K562 (cell line): ENCODE measurements around the gene NFIB. TPM values are rescaled to one million over a fixed set of nuclear protein-coding genes. Genes with fewer than 3 reads are reported as not detected.
A peak's percentile ranks its signal among the peaks of the same experiment; 100 is the strongest.

Experiments
- ADNP ChIP-seq: fragments of 200-800 bp; sonication (Bioruptor generic); IDR thresholded peaks from 2 replicates; pipeline ENCODE4 v1.6.1; 2016; ENCODE audit warnings: missing genetic modification characterization, missing compliant biosample characterization
- ARID1B ChIP-seq: fragments of 450-650 bp; IDR thresholded peaks from 2 replicates; pipeline ENCODE4 v1.6.1; 2016; ENCODE audit warnings: antibody characterized with exemption, mild to moderate bottlenecking, inconsistent platforms
- CAMTA2 ChIP-seq: fragments of 250-450 bp; sonication (Bioruptor Pico); conservative IDR thresholded peaks from 2 replicates; pipeline ENCODE4 v1.5.1; 2022
- FOXA3 ChIP-seq, 2 experiments: fragments of 450-650 bp in 1 of 2; sonication (generic) in 1 of 2; formaldehyde crosslinking; IDR thresholded peaks in 1 of 2; conservative IDR thresholded peaks in 1 of 2; 2 replicates each; pipeline versions ENCODE4 v1.4.0 to v1.8.0; 2020 to 2022; ENCODE audit warnings: mild to moderate bottlenecking in 2 of 2, missing genetic modification reagents in 1 of 2
- GTF2F1 ChIP-seq: IDR thresholded peaks from 2 replicates; pipeline ENCODE4 v1.6.1; 2011; ENCODE audit warnings: low read depth, low read length, improper control_type of control experiment
- JUNB ChIP-seq: fragments of 450-650 bp; formaldehyde crosslinking; conservative IDR thresholded peaks from 2 replicates; pipeline ENCODE4 v1.4.0; 2020; ENCODE audit warnings: mild to moderate bottlenecking
- NFIC ChIP-seq: fragments of 450-650 bp; IDR thresholded peaks from 2 replicates; pipeline ENCODE4 v1.6.1; 2017; ENCODE audit warnings: mild to moderate bottlenecking, inconsistent platforms
- POLR2H ChIP-seq: IDR thresholded peaks from 2 replicates; pipeline ENCODE4 v1.6.1; 2016; ENCODE audit warnings: missing genetic modification characterization, low read depth, mild to moderate bottlenecking, control low read depth, missing compliant biosample characterization, moderate library complexity
- SMAD3 ChIP-seq: fragments of 450-650 bp; formaldehyde crosslinking; conservative IDR thresholded peaks from 2 replicates; pipeline ENCODE4 v1.4.0; 2020; ENCODE audit warnings: mild to moderate bottlenecking
- TAL1 ChIP-seq: fragments of 450-650 bp; IDR thresholded peaks from 2 replicates; pipeline ENCODE4 v1.6.1; 2016; ENCODE audit warnings: mild to moderate bottlenecking
- ZBTB1 ChIP-seq: sonication (generic); formaldehyde crosslinking; IDR thresholded peaks from 2 replicates; pipeline ENCODE4 v1.8.1; 2023; ENCODE audit warnings: missing genetic modification reagents, low read depth, mild to moderate bottlenecking, borderline replicate concordance
- ZC3H8 ChIP-seq: fragments of 450-650 bp; IDR thresholded peaks from 2 replicates; pipeline ENCODE4 v1.6.1; 2017
- ZNF347 ChIP-seq: fragments of 450-650 bp; formaldehyde crosslinking; IDR thresholded peaks from 2 replicates; pipeline ENCODE4 v1.4.0; 2020; ENCODE audit warnings: low read depth, mild to moderate bottlenecking, moderate library complexity
- ZNF354B ChIP-seq: fragments of 250-450 bp; sonication (Bioruptor Pico); IDR thresholded peaks from 2 replicates; pipeline ENCODE4 v1.4.0; 2020
- ZNF551 ChIP-seq: fragments of 250-450 bp; sonication (Bioruptor Pico); IDR thresholded peaks from 2 replicates; pipeline ENCODE4 v1.5.0; 2021; ENCODE audit warnings: mild to moderate bottlenecking, moderate library complexity
- ZNF780A ChIP-seq: fragments of 250-450 bp; sonication (Bioruptor Pico); IDR thresholded peaks from 2 replicates; pipeline ENCODE4 v1.5.0; 2021; ENCODE audit warnings: mild to moderate bottlenecking
- polyA plus RNA-seq, 8 experiments: library from polyadenylated mRNA; depleted of rRNA in 4 of 8; stranded (reverse) in 5 of 8; unstranded in 3 of 8; fragments of >200 nt; fragmentation: Nextera tagmentation in 2 of 8; fragmentation: Illumina TruSeq in 1 of 8; extraction: Ambion mirVana in 2 of 8; extraction: Trizol in 1 of 8; gene quantifications; 2 replicates each; pipeline versions ENCODE4 v1.2.1 to v1.2.3, GENCODE V29; 2011 to 2014; ENCODE audit warnings: inconsistent platforms in 1 of 8, missing spikeins in 1 of 8
- total RNA-seq, 7 experiments: library from RNA; depleted of rRNA in 6 of 7; stranded (reverse); fragments of >200 nt in 6 of 7; fragmentation: Illumina TruSeq in 2 of 7; extraction: Trizol in 2 of 7; gene quantifications; 2 replicates each; pipeline versions ENCODE4 v1.2.1 to v1.2.3, GENCODE V29; 2011 to 2021; ENCODE audit warnings: low replicate concordance in 1 of 7
- TF ChIP-seq, protein P1 (sequence below): sonication (generic); formaldehyde crosslinking; IDR thresholded peaks from 2 replicates; pipeline ENCODE4 v1.8.0; 2022; ENCODE audit warnings: mild to moderate bottlenecking, missing genetic modification reagents
- TF ChIP-seq, protein P2 (sequence below): sonication (generic); formaldehyde crosslinking; IDR thresholded peaks from 2 replicates; pipeline ENCODE4 v1.8.1; 2023; ENCODE audit warnings: mild to moderate bottlenecking, missing genetic modification reagents, moderate library complexity
- TF ChIP-seq, protein P3 (sequence below): sonication (generic); formaldehyde crosslinking; IDR thresholded peaks from 2 replicates; pipeline ENCODE4 v1.8.1; 2023; ENCODE audit warnings: mild to moderate bottlenecking, missing genetic modification reagents
- TF ChIP-seq, protein P4 (sequence below): IDR thresholded peaks from 2 replicates; pipeline ENCODE4 v1.6.1; 2011; ENCODE audit warnings: borderline replicate concordance, low read depth, mild to moderate bottlenecking, moderate library complexity, low read length; ENCODE audit not compliant: insufficient read depth, poor library complexity, severe bottlenecking
- TF ChIP-seq, protein P5 (sequence below): IDR thresholded peaks from 3 replicates; pipeline ENCODE4 v1.6.1; 2011; ENCODE audit warnings: borderline replicate concordance, mild to moderate bottlenecking; ENCODE audit not compliant: insufficient read length, insufficient read depth

NFIB gene
- total and polyA plus RNA-seq, 9 of the 15 experiments (the other 6 are each of a cell fraction or from before 2014, with no cell fraction given), result 1.2 to 3.3 (median 1.9) TPM

DNA sequence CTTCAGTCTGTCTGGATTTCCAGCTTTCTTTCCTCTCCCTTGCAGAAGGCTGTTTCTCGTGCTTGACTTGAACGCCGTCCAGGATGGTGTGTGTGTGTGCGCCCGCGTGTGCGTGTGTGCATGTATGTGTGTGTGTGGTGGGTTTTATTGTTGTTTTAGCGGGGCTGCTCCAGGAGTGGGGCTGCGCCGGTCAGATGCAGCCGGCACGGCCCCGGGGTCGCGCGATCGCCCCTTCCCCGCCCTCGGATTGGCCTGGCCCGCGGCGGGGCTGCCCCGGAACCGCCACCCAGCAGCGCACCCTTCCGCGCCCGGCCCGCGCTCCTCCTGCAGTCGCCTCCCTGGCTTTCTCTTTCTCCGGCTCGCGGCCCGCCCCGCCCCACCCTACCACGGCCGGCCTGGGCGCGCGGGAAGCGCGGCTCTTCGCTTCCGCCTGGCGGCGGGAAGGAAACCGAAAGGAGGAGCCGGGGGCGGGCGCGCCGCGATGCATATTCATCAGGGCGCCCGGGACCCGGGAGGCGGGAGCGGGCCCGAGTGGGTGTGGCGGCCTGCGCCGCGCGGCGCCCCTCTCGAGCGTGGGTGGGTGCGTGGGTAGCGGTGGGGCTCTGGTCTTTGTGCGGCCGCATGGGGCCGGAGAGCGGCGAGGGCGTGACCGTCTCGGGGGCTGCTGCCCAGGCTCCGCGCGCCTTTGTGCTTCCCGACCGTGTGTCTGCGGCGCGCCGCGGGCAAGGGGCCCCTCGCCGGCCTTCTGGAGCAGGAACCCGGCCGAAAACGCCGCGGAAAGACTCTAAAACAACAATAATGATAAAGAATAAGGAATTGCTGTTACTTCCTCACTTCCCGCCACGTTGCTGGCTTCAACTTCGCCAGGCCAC, 8.5 kb upstream of the NFIB start (continued):
- TF ChIP-seq FOXA3 (CRISPR knock-in tag; conservative IDR thresholded peaks at IDR 0.05 in 1 of 2, IDR thresholded peaks at IDR 0.05 in 1 of 2), result no peak
- no peak for TF ChIP-seq TAL1
- peak; percentile 82 for TF ChIP-seq NFIC
- TF ChIP-seq, protein P1, sequence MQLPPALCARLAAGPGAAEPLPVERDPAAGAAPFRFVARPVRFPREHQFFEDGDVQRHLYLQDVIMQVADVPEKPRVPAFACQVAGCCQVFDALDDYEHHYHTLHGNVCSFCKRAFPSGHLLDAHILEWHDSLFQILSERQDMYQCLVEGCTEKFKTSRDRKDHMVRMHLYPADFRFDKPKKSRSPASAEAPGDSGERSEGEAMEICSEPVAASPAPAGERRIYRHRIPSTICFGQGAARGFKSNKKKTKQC (CRISPR knock-in tag), result no peak; the same call in 1 of the 2 replicates
- TF ChIP-seq ZBTB1 (CRISPR knock-in tag), result no peak; the same call in 1 of the 2 replicates
- TF ChIP-seq GTF2F1, result no peak
- no peak for TF ChIP-seq POLR2H (tag)
- no peak for TF ChIP-seq ARID1B
- TF ChIP-seq ZNF354B (CRISPR knock-in tag), result no peak
- TF ChIP-seq ZNF780A, result no peak
- TF ChIP-seq, protein P2, sequence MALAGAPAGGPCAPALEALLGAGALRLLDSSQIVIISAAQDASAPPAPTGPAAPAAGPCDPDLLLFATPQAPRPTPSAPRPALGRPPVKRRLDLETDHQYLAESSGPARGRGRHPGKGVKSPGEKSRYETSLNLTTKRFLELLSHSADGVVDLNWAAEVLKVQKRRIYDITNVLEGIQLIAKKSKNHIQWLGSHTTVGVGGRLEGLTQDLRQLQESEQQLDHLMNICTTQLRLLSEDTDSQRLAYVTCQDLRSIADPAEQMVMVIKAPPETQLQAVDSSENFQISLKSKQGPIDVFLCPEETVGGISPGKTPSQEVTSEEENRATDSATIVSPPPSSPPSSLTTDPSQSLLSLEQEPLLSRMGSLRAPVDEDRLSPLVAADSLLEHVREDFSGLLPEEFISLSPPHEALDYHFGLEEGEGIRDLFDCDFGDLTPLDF (CRISPR knock-in tag), result peak; percentile 86; the same call in 1 of the 2 replicates
- TF ChIP-seq CAMTA2 (CRISPR knock-in tag), result no peak
- TF ChIP-seq, protein P3, sequence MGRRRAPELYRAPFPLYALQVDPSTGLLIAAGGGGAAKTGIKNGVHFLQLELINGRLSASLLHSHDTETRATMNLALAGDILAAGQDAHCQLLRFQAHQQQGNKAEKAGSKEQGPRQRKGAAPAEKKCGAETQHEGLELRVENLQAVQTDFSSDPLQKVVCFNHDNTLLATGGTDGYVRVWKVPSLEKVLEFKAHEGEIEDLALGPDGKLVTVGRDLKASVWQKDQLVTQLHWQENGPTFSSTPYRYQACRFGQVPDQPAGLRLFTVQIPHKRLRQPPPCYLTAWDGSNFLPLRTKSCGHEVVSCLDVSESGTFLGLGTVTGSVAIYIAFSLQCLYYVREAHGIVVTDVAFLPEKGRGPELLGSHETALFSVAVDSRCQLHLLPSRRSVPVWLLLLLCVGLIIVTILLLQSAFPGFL, result no peak
- no peak for TF ChIP-seq ZC3H8
- TF ChIP-seq, protein P4, sequence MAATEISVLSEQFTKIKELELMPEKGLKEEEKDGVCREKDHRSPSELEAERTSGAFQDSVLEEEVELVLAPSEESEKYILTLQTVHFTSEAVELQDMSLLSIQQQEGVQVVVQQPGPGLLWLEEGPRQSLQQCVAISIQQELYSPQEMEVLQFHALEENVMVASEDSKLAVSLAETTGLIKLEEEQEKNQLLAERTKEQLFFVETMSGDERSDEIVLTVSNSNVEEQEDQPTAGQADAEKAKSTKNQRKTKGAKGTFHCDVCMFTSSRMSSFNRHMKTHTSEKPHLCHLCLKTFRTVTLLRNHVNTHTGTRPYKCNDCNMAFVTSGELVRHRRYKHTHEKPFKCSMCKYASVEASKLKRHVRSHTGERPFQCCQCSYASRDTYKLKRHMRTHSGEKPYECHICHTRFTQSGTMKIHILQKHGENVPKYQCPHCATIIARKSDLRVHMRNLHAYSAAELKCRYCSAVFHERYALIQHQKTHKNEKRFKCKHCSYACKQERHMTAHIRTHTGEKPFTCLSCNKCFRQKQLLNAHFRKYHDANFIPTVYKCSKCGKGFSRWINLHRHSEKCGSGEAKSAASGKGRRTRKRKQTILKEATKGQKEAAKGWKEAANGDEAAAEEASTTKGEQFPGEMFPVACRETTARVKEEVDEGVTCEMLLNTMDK, result no peak
- no peak for TF ChIP-seq SMAD3
- TF ChIP-seq ZNF347 (CRISPR knock-in tag), result no peak
- TF ChIP-seq ZNF551 (CRISPR knock-in tag), result no peak
- TF ChIP-seq, protein P5, sequence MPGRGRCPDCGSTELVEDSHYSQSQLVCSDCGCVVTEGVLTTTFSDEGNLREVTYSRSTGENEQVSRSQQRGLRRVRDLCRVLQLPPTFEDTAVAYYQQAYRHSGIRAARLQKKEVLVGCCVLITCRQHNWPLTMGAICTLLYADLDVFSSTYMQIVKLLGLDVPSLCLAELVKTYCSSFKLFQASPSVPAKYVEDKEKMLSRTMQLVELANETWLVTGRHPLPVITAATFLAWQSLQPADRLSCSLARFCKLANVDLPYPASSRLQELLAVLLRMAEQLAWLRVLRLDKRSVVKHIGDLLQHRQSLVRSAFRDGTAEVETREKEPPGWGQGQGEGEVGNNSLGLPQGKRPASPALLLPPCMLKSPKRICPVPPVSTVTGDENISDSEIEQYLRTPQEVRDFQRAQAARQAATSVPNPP, result no peak
- no peak for TF ChIP-seq ADNP (tag)
- no peak for TF ChIP-seq JUNB (CRISPR knock-in tag)
